ENCODE results near the gene KIAA1217.

DNA sequence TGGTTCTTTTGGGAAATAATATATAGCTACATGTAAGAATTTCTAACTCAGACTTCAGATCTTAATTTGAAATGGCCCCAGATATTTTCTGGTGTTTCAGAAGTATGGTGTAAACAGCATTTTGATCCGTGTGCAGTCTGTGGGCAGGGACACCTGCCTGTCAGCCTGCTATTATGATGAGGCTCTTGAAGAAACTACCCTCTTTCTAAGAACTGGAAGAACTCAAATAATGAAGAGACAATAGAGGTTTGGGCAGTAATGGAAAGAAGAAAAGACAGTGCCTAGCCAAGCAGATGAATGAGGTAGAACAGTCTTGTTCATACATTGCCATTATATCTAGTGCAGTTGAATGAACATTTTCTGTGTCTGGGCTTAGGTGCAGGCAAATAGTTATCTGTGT lies 258.2 kb downstream of the KIAA1217 start:
- TF ChIP-seq EZH2phosphoT487 (IDR thresholded peaks at IDR 0.05; ENCODE audit: insufficient read depth, low read depth): no peak
- no peak for TF ChIP-seq EZH2 (IDR thresholded peaks at IDR 0.05; ENCODE audit: insufficient read depth, poor library complexity, severe bottlenecking)

All from GM23248 (cell line).